Measurements from ENCODE around the gene LUZP1.

LUZP1 gene

GRCh38 chr1:23083714-23084480, 84.8 kb downstream of the LUZP1 start:
- H3K4me3 ChIP-seq (ENCODE audit: low read length in 2 of 2): no peak overlapping the region
- H3K27ac ChIP-seq (ENCODE audit: low read length): no peak overlapping the region
- peak overlapping the region in 1 of 2 donors; percentile 13 for H3K9ac ChIP-seq (ENCODE audit: low read length in 2 of 2)
- peaks cover 59 to 74% of the 10 kb centered on the region in 2 donors for H3K36me3 ChIP-seq (ENCODE audit: control insufficient read depth in 2 of 2, insufficient read depth in 2 of 2, low read length in 2 of 2)
- H3K9me3 ChIP-seq (ENCODE audit: control insufficient read depth in 2 of 2, low read length in 2 of 2): no peaks in the 10 kb centered on the region
- no peaks in the 10 kb centered on the region for H3K27me3 ChIP-seq (ENCODE audit: control insufficient read depth in 1 of 2, insufficient read depth in 2 of 2, low read length in 2 of 2)
- H3K4me1 ChIP-seq (ENCODE audit: control insufficient read depth, insufficient read depth, low read length): no peaks in the 10 kb centered on the region

GRCh38 chr1:23081376-23081775, 87.3 kb downstream of the LUZP1 start:
- Histone ChIP-seq H3K27ac (ENCODE audit: low read length) (no peak overlapping the region), H3K27me3 (ENCODE audit: control insufficient read depth in 1 of 2, insufficient read depth in 2 of 2, low read length in 2 of 2) (no peaks in the 10 kb centered on the region), H3K36me3 (ENCODE audit: control insufficient read depth in 2 of 2, insufficient read depth in 2 of 2, low read length in 2 of 2) (peaks cover 56 to 67% of the 10 kb centered on the region in 2 donors), H3K4me3 (ENCODE audit: low read length in 2 of 2) (no peak overlapping the region), H3K9me3 (ENCODE audit: control insufficient read depth in 2 of 2, low read length in 2 of 2) (no peaks in the 10 kb centered on the region), H3K9ac (ENCODE audit: low read length in 2 of 2) (no peak overlapping the region), H3K4me1 (ENCODE audit: control insufficient read depth, insufficient read depth, low read length) (no peaks in the 10 kb centered on the region)

- Histone ChIP-seq H3K27ac (ENCODE audit: low read length) (no peak overlapping the region), H3K36me3 (ENCODE audit: control insufficient read depth in 2 of 2, insufficient read depth in 2 of 2, low read length in 2 of 2) (peaks cover 54 to 67% of the 10 kb centered on the region in 2 donors), H3K4me3 (ENCODE audit: low read length in 2 of 2) (no peak overlapping the region), H3K4me1 (ENCODE audit: control insufficient read depth, insufficient read depth, low read length) (no peaks in the 10 kb centered on the region), H3K27me3 (ENCODE audit: control insufficient read depth in 1 of 2, insufficient read depth in 2 of 2, low read length in 2 of 2) (no peaks in the 10 kb centered on the region), H3K9me3 (ENCODE audit: control insufficient read depth in 2 of 2, low read length in 2 of 2) (no peaks in the 10 kb centered on the region), H3K9ac (ENCODE audit: low read length in 2 of 2) (no peak overlapping the region)
These were observed 87.8 kb downstream of the LUZP1 start for GRCh38 chr1:23080885-23081284.

- Histone ChIP-seq H3K27ac (ENCODE audit: low read length) (no peak overlapping the region), H3K9me3 (ENCODE audit: control insufficient read depth in 2 of 2, low read length in 2 of 2) (no peaks in the 10 kb centered on the region), H3K36me3 (ENCODE audit: control insufficient read depth in 2 of 2, insufficient read depth in 2 of 2, low read length in 2 of 2) (peaks cover 40 to 56% of the 10 kb centered on the region in 2 donors), H3K27me3 (ENCODE audit: control insufficient read depth in 1 of 2, insufficient read depth in 2 of 2, low read length in 2 of 2) (no peaks in the 10 kb centered on the region), H3K4me3 (ENCODE audit: low read length in 2 of 2) (no peak overlapping the region), H3K4me1 (ENCODE audit: control insufficient read depth, insufficient read depth, low read length) (no peaks in the 10 kb centered on the region), H3K9ac (ENCODE audit: low read length in 2 of 2) (no peak overlapping the region)
These were observed 89.6 kb downstream of the LUZP1 start for GRCh38 chr1:23079025-23079424.

- Histone ChIP-seq H3K27me3 (ENCODE audit: control insufficient read depth in 1 of 2, insufficient read depth in 2 of 2, low read length in 2 of 2) (no peaks in the 10 kb centered on the region), H3K9ac (ENCODE audit: low read length in 2 of 2) (no peak overlapping the region), H3K4me1 (ENCODE audit: control insufficient read depth, insufficient read depth, low read length) (no peaks in the 10 kb centered on the region), H3K4me3 (ENCODE audit: low read length in 2 of 2) (no peak overlapping the region), H3K9me3 (ENCODE audit: control insufficient read depth in 2 of 2, low read length in 2 of 2) (no peaks in the 10 kb centered on the region), H3K36me3 (ENCODE audit: control insufficient read depth in 2 of 2, insufficient read depth in 2 of 2, low read length in 2 of 2) (peaks cover 34 to 38% of the 10 kb centered on the region in 2 donors), H3K27ac (ENCODE audit: low read length) (no peak overlapping the region)
These were observed 94.6 kb downstream of the LUZP1 start for GRCh38 chr1:23074012-23074411.

- Histone ChIP-seq H3K36me3 (ENCODE audit: control insufficient read depth in 2 of 2, insufficient read depth in 2 of 2, low read length in 2 of 2) (peaks cover 27 to 47% of the 10 kb centered on the region in 2 donors), H3K27ac (ENCODE audit: low read length) (no peak overlapping the region), H3K4me3 (ENCODE audit: low read length in 2 of 2) (no peak overlapping the region), H3K9ac (ENCODE audit: low read length in 2 of 2) (no peak overlapping the region), H3K27me3 (ENCODE audit: control insufficient read depth in 1 of 2, insufficient read depth in 2 of 2, low read length in 2 of 2) (no peaks in the 10 kb centered on the region), H3K4me1 (ENCODE audit: control insufficient read depth, insufficient read depth, low read length) (no peaks in the 10 kb centered on the region), H3K9me3 (ENCODE audit: control insufficient read depth in 2 of 2, low read length in 2 of 2) (no peaks in the 10 kb centered on the region)
These were observed 99.0 kb downstream of the LUZP1 start for GRCh38 chr1:23069675-23070074.

GRCh38 chr1:23069149-23069548, 99.5 kb downstream of the LUZP1 start:
- no peaks in the 10 kb centered on the region for H3K27me3 ChIP-seq (ENCODE audit: control insufficient read depth in 1 of 2, insufficient read depth in 2 of 2, low read length in 2 of 2)
- no peak overlapping the region for H3K4me3 ChIP-seq (ENCODE audit: low read length in 2 of 2)
- H3K36me3 ChIP-seq (ENCODE audit: control insufficient read depth in 2 of 2, insufficient read depth in 2 of 2, low read length in 2 of 2): peaks cover 27 to 51% of the 10 kb centered on the region in 2 donors
- no peaks in the 10 kb centered on the region for H3K4me1 ChIP-seq (ENCODE audit: control insufficient read depth, insufficient read depth, low read length)
- H3K27ac ChIP-seq (ENCODE audit: low read length): no peak overlapping the region
- no peaks in the 10 kb centered on the region for H3K9me3 ChIP-seq (ENCODE audit: control insufficient read depth in 2 of 2, low read length in 2 of 2)
- H3K9ac ChIP-seq (ENCODE audit: low read length in 2 of 2): no peak overlapping the region

GRCh38 chr1:23066075-23066474, 102.6 kb downstream of the LUZP1 start:
- no peak overlapping the region for H3K4me3 ChIP-seq (ENCODE audit: low read length in 2 of 2)

GRCh38 chr1:23065385-23065784, 103.3 kb downstream of the LUZP1 start:
- no peak overlapping the region for H3K4me3 ChIP-seq (ENCODE audit: low read length in 2 of 2)
- no peaks in the 10 kb centered on the region for H3K9me3 ChIP-seq (ENCODE audit: control insufficient read depth in 2 of 2, low read length in 2 of 2)
- no peaks in the 10 kb centered on the region for H3K4me1 ChIP-seq (ENCODE audit: control insufficient read depth, insufficient read depth, low read length)
- H3K36me3 ChIP-seq (ENCODE audit: control insufficient read depth in 2 of 2, insufficient read depth in 2 of 2, low read length in 2 of 2): peaks cover 26 to 40% of the 10 kb centered on the region in 2 donors
- H3K9ac ChIP-seq (ENCODE audit: low read length in 2 of 2): no peak overlapping the region
- no peak overlapping the region for H3K27ac ChIP-seq (ENCODE audit: low read length)
- H3K27me3 ChIP-seq (ENCODE audit: control insufficient read depth in 1 of 2, insufficient read depth in 2 of 2, low read length in 2 of 2): no peaks in the 10 kb centered on the region

More at GRCh38 chr1:23066075-23066474, 102.6 kb downstream of the LUZP1 start:
- no peaks in the 10 kb centered on the region for H3K27me3 ChIP-seq (ENCODE audit: control insufficient read depth in 1 of 2, insufficient read depth in 2 of 2, low read length in 2 of 2)
- no peak overlapping the region for H3K27ac ChIP-seq (ENCODE audit: low read length)
- peaks cover 23 to 38% of the 10 kb centered on the region in 2 donors for H3K36me3 ChIP-seq (ENCODE audit: control insufficient read depth in 2 of 2, insufficient read depth in 2 of 2, low read length in 2 of 2)
- H3K9me3 ChIP-seq (ENCODE audit: control insufficient read depth in 2 of 2, low read length in 2 of 2): no peaks in the 10 kb centered on the region
- H3K4me1 ChIP-seq (ENCODE audit: control insufficient read depth, insufficient read depth, low read length): no peaks in the 10 kb centered on the region
- no peak overlapping the region for H3K9ac ChIP-seq (ENCODE audit: low read length in 2 of 2)

GRCh38 chr1:23062271-23062670, 106.4 kb downstream of the LUZP1 start:
- H3K27ac ChIP-seq (ENCODE audit: low read length): no peak overlapping the region
- H3K9me3 ChIP-seq (ENCODE audit: control insufficient read depth in 2 of 2, low read length in 2 of 2): no peaks in the 10 kb centered on the region
- H3K36me3 ChIP-seq (ENCODE audit: control insufficient read depth in 2 of 2, insufficient read depth in 2 of 2, low read length in 2 of 2): peaks cover 28 to 43% of the 10 kb centered on the region in 2 donors
- no peak overlapping the region for H3K4me3 ChIP-seq (ENCODE audit: low read length in 2 of 2)
- no peaks in the 10 kb centered on the region for H3K4me1 ChIP-seq (ENCODE audit: control insufficient read depth, insufficient read depth, low read length)
- H3K27me3 ChIP-seq (ENCODE audit: control insufficient read depth in 1 of 2, insufficient read depth in 2 of 2, low read length in 2 of 2): no peaks in the 10 kb centered on the region
- no peak overlapping the region for H3K9ac ChIP-seq (ENCODE audit: low read length in 2 of 2)

- Histone ChIP-seq H3K4me3 (ENCODE audit: low read length in 2 of 2) (no peak overlapping the region), H3K36me3 (ENCODE audit: control insufficient read depth in 2 of 2, insufficient read depth in 2 of 2, low read length in 2 of 2) (peaks cover 30 to 35% of the 10 kb centered on the region in 2 donors), H3K27ac (ENCODE audit: low read length) (no peak overlapping the region), H3K9ac (ENCODE audit: low read length in 2 of 2) (no peak overlapping the region), H3K4me1 (ENCODE audit: control insufficient read depth, insufficient read depth, low read length) (no peaks in the 10 kb centered on the region), H3K9me3 (ENCODE audit: control insufficient read depth in 2 of 2, low read length in 2 of 2) (no peaks in the 10 kb centered on the region), H3K27me3 (ENCODE audit: control insufficient read depth in 1 of 2, insufficient read depth in 2 of 2, low read length in 2 of 2) (no peaks in the 10 kb centered on the region)
These were observed 111.4 kb downstream of the LUZP1 start for GRCh38 chr1:23057301-23057700.
